GM21619 (cell line): Measurements from ENCODE around the gene IGF2BP1.
"Not testable (repeated sequence)": the region's sequence is repeated elsewhere in the genome, so short reads cannot be mapped to it uniquely, and the experiment has no call there.

Source experiments
- ATAC-seq: cut with Tn5 transposase; IDR thresholded peaks from one replicate; pipeline ENCODE4 v1.9.1; 2021; ENCODE audit not compliant: unreplicated experiment

Gene IGF2BP1

GRCh38 chr17:49016775-49017463, 19.7 kb downstream of the IGF2BP1 start:
- ATAC-seq: no peak

GRCh38 chr17:49018116-49018612, 21.0 kb downstream of the IGF2BP1 start:
- ATAC-seq: no peak

GRCh38 chr17:49018748-49019147, 21.6 kb downstream of the IGF2BP1 start:
- no peak for ATAC-seq

GRCh38 chr17:49020609-49021008, 23.4 kb downstream of the IGF2BP1 start:
- no peak for ATAC-seq

- ATAC-seq: no peak
These were observed 24.0 kb downstream of the IGF2BP1 start for GRCh38 chr17:49021095-49021767.

- ATAC-seq: no peak
These were observed 24.6 kb downstream of the IGF2BP1 start for GRCh38 chr17:49021768-49022103.

- ATAC-seq: no peak
These were observed 25.3 kb downstream of the IGF2BP1 start for GRCh38 chr17:49022391-49022941.

GRCh38 chr17:49024523-49024922, 27.3 kb downstream of the IGF2BP1 start:
- no peak for ATAC-seq

GRCh38 chr17:49026447-49026846, 29.3 kb downstream of the IGF2BP1 start:
- not testable (repeated sequence) for ATAC-seq

- ATAC-seq: no peak
These were observed 31.1 kb downstream of the IGF2BP1 start for GRCh38 chr17:49028271-49028670.

GRCh38 chr17:49029801-49030200, 32.6 kb downstream of the IGF2BP1 start:
- no peak for ATAC-seq

GRCh38 chr17:49031965-49032928, 35.1 kb downstream of the IGF2BP1 start:
- ATAC-seq: no peak

GRCh38 chr17:49035470-49036269, 38.5 kb downstream of the IGF2BP1 start:
- ATAC-seq: no peak

GRCh38 chr17:49036270-49036626, 39.1 kb downstream of the IGF2BP1 start:
- ATAC-seq: no peak

- ATAC-seq: no peak
These were observed 41.0 kb downstream of the IGF2BP1 start for GRCh38 chr17:49038138-49038537.

- no peak for ATAC-seq
These were observed 41.4 kb downstream of the IGF2BP1 start for GRCh38 chr17:49038544-49038943.

- ATAC-seq: not testable (repeated sequence)
These were observed 42.3 kb downstream of the IGF2BP1 start for GRCh38 chr17:49039518-49039917.

- no peak for ATAC-seq
These were observed 44.3 kb downstream of the IGF2BP1 start for GRCh38 chr17:49041527-49041926.

GRCh38 chr17:49045376-49045775, 48.2 kb downstream of the IGF2BP1 start:
- no peak for ATAC-seq

- no peak for ATAC-seq
These were observed 49.7 kb downstream of the IGF2BP1 start for GRCh38 chr17:49046912-49047311.
